Measurements from ENCODE around the gene TSHB. TPM values are rescaled to one million over a fixed set of nuclear protein-coding genes. Genes with fewer than 3 reads are reported as not detected.

Gene TSHB
- total RNA-seq, 1 donor from 2014 or later: not detected

GRCh38 chr1:115078708-115079107, 49.1 kb downstream of the TSHB start:
- Mint-ChIP-seq H3K4me1 (ENCODE audit: low read depth) (peaks cover 8% of the 10 kb centered on the region), H3K27me3 (ENCODE audit: low read depth) (peaks cover 32% of the 10 kb centered on the region), H3K36me3 (ENCODE audit: low read depth) (no peaks in the 10 kb centered on the region), H3K9me3 (no peaks in the 10 kb centered on the region), H3K27ac (no peak overlapping the region), H3K4me3 (ENCODE audit: low read depth) (no peak overlapping the region)
- intact Hi-C loops (cut with micrococcal nuclease): no loop called here
- no peak for DNase-seq (ENCODE audit: low spot score)

- intact Hi-C loops (cut with micrococcal nuclease): no loop called here
- H3K9me3 Mint-ChIP-seq: no peaks in the 10 kb centered on the region
- no peaks in the 10 kb centered on the region for H3K36me3 Mint-ChIP-seq (ENCODE audit: low read depth)
- H3K27me3 Mint-ChIP-seq (ENCODE audit: low read depth): peaks cover 31% of the 10 kb centered on the region
- no peaks in the 10 kb centered on the region for H3K4me1 Mint-ChIP-seq (ENCODE audit: low read depth)
- DNase-seq (ENCODE audit: low spot score): no peak
- H3K4me3 Mint-ChIP-seq (ENCODE audit: low read depth): no peak overlapping the region
- no peak overlapping the region for H3K27ac Mint-ChIP-seq
Measured at GRCh38 chr1:115082949-115083348, 53.3 kb downstream of the TSHB start.

Other genes with a start within 250 kb of the TSHB start
- gene SIKE1, start 249.1 kb upstream of the TSHB start, total RNA-seq: 57.6 and 64.2 TPM in 2 replicates
- not detected in 2 replicates for gene SYCP1, start 175.0 kb upstream of the TSHB start, total RNA-seq
- 0.27 and 0.76 TPM in 2 replicates for gene TSPAN2, start 59.7 kb downstream of the TSHB start, total RNA-seq